Measurements from ENCODE around the gene F11.

The F11 gene

DNA sequence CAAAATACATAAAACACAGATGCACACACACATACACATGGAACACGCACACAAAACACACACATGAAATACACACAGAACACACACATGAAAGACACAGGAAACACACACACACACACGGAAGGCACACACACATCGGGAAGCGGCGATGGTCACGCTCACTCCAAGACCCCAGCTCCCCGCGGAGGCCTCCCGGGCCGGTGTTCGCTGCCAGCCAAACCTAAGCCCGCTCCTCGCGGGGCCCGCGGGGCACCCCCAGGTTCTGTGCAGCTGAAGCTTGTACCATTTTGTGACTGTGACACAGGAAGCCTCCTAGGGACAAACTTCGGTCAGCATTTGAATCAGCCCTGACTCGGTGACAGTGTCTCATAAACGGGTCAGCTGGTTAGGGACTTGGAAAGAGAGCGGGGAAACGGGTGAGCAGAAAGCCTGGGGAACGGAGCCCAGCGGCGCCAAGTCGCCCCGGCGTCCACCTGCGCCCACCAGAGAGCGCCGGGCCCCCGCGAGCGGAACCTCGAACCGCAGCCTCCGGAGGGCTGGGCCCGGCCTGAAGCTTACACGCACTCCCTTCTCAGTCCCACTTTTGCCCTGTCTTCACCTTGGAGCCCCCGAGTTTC is 32.1 kb downstream of the F11 start:
- in situ Hi-C loops (cut with HindIII; ENCODE audit: low sequenced_read_pairs), result loop anchor here (10.0 kb wide), 1 partner anchor 297 kb away; no protein-coding TSS in a partner anchor
- H3K4me3 ChIP-seq (ENCODE audit: low read depth, low read length), result no peak overlapping the region

GRCh38 chr4:186299291-186299690 is 33.3 kb downstream of the F11 start:
- TF ChIP-seq CTCF (IDR thresholded peaks at IDR 0.05; ENCODE audit: low read depth, low read length, missing control alignments), result no peak
- no peak for DNase-seq (ENCODE audit: low read depth)
- H3K4me3 ChIP-seq (ENCODE audit: low read depth, low read length), result no peak overlapping the region
- in situ Hi-C loops (cut with HindIII; ENCODE audit: low sequenced_read_pairs), result loop anchor here (10.0 kb wide), 1 partner anchor 296 kb away; no protein-coding TSS in a partner anchor

More for the DNA sequence above, 32.1 kb downstream of the F11 start:
- TF ChIP-seq CTCF (IDR thresholded peaks at IDR 0.05; ENCODE audit: low read depth, low read length, missing control alignments), result no peak
- DNase-seq (ENCODE audit: low read depth), result no peak

DNA sequence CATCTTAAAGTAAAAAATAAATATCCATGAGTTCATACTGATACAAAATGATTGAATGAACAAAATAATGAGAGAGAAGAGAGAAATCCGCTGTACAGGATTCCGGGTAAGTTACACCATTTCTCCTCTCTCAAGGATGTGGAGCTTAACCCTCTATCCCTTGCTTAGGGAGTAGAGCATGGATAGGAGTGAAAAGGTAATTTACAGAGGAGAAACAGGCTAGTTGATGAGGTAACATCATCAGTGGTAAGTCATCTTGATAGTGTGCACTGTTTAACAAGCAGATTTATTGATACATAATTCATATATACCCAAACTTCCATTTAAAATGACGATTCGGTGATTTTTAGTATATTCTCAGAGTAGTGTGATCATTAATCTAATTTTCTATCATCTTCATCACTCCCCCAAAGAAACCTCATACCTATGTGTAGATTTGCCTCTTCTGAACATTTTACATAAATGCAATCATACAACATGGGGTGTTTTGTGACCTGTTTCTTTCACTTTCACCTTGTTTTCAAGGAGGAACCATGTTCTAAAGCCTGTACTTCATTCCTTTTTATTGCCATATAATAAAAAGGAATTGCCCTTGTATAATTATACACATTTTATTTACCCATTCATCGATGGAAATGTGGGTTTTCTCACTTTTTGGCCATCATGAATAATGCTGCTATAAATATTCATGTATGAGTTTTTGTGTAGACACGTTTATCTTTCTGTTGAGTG is 34.8 kb downstream of the F11 start:
- no peak overlapping the region for H3K4me3 ChIP-seq (ENCODE audit: low read depth, low read length)
- DNase-seq (ENCODE audit: low read depth), result no peak
- TF ChIP-seq CTCF (IDR thresholded peaks at IDR 0.05; ENCODE audit: low read depth, low read length, missing control alignments), result no peak
- in situ Hi-C loops (cut with HindIII; ENCODE audit: low sequenced_read_pairs), result no loop called here

- H3K4me3 ChIP-seq (ENCODE audit: low read depth, low read length), result no peak overlapping the region
- no peak for DNase-seq (ENCODE audit: low read depth)
- in situ Hi-C loops (cut with HindIII; ENCODE audit: low sequenced_read_pairs), result no loop called here
- TF ChIP-seq CTCF (IDR thresholded peaks at IDR 0.05; ENCODE audit: low read depth, low read length, missing control alignments), result no peak
Observed at GRCh38 chr4:186304216-186304615, 38.2 kb downstream of the F11 start.

- no peak for DNase-seq (ENCODE audit: low read depth)
- in situ Hi-C loops (cut with HindIII; ENCODE audit: low sequenced_read_pairs), result no loop called here
Observed at GRCh38 chr4:186304866-186305505, 39.0 kb downstream of the F11 start.

More at GRCh38 chr4:186304866-186305505, 39.0 kb downstream of the F11 start:
- H3K4me3 ChIP-seq (ENCODE audit: low read depth, low read length), result no peak overlapping the region
- TF ChIP-seq CTCF (IDR thresholded peaks at IDR 0.05; ENCODE audit: low read depth, low read length, missing control alignments), result no peak
